NCI-H2171 treated with DMSO at 0.1 percent for 48 hours (cell line): ENCODE results near the gene ADAM15.

ENCODE experiments used
- DNase-seq: peaks from one replicate; lab custom pipeline; 2025; lab: John Stamatoyannopoulos, UW

ADAM15 gene

GRCh38 chr1:155032886-155033285 lies 18.2 kb upstream of the ADAM15 start:
- no peak for DNase-seq

GRCh38 chr1:155033524-155033923 lies 17.6 kb upstream of the ADAM15 start, which contains the start of the genes DCST1 and DCST2:
TSS of gene DCST1 (plus strand) at chr1:155033824. CDS start at chr1:155034037, 213 bp downstream.
TSS of gene DCST2 (minus strand) at chr1:155033781. CDS start at chr1:155033701, 80 bp downstream.
- no peak for DNase-seq

GRCh38 chr1:155034318-155035208 lies 16.6 kb upstream of the ADAM15 start:
- no peak for DNase-seq

DNA sequence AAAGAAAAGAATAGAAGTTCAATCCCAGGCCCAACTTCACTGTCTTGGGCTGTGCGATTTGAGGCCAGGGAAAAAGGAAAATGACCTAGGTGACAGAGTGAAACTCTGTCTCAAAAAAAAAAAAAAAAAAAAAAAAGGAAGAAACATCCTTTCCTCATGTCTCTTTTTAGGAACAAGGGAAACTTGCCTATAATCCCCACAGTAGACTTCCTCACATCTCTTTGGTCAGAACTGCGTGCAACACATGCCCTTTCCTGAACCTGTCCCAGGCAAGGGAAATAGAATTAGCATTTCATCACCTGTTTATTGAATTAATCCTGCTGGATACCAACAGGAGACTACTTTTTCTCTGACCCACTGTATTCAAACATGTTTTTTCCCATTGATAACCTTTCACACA lies 15.2 kb upstream of the ADAM15 start:
- no peak for DNase-seq

- no peak for DNase-seq
These were observed 14.1 kb upstream of the ADAM15 start for GRCh38 chr1:155037043-155037442.

DNA sequence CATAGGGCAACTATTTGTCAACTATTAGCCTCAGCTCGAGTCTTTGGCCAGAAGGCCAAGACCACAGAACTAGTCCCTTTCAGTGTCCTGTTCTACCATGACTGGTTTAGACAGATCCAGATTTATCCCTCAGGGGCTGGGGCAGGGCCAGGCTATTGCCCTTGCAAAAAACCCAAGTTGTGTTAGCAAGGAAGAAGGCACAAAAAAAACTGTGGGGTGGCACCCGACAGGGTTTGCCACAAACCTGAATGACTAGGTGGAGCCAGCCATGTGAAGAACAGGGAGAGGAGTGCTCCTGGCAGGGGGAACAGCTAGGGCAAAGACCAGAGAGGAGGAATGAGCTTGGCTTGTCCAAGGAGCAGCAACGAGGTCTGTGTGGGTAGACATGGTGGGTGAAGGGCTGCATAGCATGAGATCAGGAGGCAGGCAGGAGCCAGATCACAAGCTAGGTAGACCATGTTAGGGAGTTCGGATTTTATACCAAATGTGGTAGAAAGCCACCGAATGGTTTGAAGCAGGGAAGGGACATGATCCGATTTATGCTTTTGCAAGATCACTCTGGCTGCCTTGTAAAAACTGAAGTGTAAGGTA lies 13.2 kb upstream of the ADAM15 start:
- no peak for DNase-seq

GRCh38 chr1:155038602-155039307 lies 12.4 kb upstream of the ADAM15 start:
- DNase-seq = no peak

GRCh38 chr1:155039308-155039669 lies 11.8 kb upstream of the ADAM15 start:
- no peak for DNase-seq

GRCh38 chr1:155040358-155041093 lies 10.6 kb upstream of the ADAM15 start:
- no peak for DNase-seq

GRCh38 chr1:155042789-155043188 lies 8.3 kb upstream of the ADAM15 start:
- no peak for DNase-seq

DNA sequence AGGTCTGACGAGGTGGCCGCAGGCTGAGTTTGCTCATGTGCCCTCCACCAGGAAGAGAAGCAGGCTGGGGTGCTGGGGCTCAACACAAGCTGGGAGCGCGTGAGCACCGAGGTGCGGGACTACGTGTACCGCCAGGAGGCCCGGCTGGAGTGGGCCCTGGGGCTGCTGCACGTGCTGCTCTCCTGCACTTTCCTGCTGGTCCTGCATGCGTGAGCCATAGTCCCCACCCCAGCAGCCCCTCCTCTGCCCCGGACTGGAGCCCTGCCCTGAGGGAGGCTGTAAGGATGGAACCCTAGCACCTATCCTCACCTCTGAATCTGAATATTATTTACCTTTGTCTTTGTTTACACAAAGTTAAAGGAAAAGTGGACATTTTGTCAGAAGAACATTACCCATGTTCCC lies 7.8 kb upstream of the ADAM15 start:
- no peak for DNase-seq

- no peak for DNase-seq
These were observed 7.3 kb upstream of the ADAM15 start for GRCh38 chr1:155043793-155044192.

GRCh38 chr1:155044365-155044764 lies 6.8 kb upstream of the ADAM15 start:
- no peak for DNase-seq

DNA sequence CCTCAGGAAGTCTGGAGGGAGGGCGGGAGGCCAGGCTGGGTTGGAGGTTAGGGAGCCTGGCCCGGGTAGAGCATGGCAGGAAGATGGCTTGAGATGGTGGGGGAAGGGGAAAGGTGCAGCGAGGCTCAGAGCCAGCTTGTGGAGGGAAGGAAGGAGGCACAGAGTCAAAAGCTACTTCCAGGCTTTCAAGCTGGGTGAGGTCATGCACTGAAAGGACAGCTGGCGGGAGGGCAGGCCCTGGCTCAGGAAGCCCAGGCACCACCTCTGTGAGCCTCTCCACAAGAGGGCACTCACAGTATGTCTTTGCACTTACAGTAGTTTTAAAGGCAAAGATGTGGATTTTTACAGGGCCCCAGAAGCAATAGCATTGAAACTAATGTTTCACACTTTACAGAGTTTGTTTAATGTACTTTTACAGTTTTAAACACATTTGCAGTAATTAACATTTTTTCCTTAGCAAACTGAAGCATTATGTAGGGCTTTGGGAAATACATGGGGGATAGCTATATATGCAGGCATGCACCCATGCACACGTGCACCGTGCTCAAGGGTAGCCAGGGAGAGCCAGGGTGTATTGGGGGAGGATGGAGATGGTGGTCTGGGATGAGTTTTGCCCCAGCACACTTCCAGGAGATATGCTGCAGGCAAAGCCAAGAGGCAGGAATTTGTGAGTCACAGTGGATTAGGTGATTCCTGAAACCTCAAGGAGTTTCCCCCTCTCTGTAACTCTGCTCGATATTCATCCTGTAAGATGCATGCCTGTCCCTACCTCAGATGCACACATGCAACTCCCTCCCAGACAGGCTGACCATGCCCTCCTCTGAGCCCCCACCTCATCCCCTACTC lies 6.1 kb upstream of the ADAM15 start:
- DNase-seq = peak; percentile 56

DNA sequence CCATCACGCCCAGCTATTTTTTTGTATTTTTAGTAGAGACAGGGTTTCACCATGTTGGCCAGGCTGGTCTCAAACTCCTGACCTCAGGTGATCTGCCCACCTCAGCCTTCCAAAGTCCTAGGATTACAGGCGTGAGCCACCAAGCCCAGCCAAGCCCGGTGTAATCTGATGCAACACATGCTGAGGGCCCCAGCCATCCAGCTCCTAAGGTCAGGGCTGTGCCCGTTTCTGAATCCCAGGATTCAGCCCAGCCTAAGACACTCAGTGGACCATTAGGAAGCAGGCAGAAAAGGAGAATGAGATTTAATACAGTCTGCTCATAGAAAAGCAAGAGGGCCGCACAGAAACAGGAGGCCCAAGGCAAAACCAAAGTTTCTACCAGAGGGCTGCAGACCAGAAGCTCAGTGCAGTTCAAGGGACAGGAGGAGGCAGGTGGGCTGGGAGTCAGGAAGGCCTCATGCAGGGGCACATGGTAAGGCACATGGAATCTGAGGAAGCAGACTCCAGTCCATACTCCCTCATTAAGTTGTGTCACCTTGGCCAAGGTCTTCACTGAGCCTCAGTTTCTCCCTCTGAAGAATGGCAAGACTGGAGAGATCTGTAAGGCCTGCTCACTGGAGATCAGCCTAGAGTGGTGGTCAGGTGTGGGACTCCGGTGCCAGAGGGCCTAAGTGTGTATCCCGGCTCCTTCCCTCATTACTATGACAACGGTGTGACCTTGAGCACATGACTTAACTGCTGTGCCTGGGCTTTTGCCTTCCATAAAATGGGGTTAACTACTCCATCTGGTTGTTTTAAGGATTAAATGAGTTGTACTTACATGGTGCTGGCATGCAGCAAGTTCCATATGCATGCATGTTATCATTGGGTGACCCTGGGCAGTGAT lies 2.4 kb upstream of the ADAM15 start:
- no peak for DNase-seq

DNA sequence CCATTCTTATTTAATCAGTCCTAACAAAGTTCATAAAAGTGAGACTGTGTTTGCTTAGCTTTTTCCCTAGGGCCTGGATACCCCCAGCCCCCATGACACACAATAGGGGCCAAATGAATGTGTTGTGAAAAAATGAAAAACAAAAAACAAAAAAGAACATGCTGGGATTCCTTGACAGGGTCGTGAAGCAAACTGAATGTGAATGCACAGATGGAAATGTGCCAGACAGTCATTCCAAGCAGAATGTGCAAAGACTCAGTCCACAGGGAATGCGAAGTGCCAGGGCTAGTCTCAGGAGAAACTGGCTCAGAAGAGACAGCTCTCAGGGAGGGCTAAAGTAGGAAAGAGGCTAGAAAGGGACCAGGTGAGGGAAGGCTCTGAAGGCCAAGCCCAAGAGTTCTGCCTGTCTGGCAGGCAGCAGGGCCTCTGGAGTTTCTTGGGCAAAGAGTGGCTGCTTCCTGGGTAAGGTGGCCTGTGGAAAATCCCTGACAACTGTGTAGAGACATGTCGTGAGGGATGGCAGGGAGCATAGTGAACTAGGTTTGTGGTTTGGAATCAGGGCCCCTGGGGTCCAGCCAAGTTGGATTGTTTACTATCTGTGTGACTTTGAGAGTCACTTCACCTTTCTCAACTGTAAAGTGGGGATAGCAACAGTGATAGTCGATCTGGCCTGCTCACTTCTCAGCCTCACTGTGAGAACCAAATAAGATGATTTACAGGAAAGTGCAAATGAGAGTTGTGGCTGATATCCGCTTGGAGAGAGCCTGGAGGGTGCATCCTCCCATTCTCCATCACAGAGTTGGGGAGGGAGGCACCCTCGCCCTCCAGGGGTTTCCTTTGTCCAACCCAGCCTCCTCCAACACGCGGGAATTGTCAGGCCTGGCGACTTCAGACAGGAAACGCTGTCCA lies 1.2 kb upstream of the ADAM15 start:
- DNase-seq = peak; percentile 18

GRCh38 chr1:155051342-155051776 lies 243 bp downstream of the ADAM15 start:
- DNase-seq = no peak

DNA sequence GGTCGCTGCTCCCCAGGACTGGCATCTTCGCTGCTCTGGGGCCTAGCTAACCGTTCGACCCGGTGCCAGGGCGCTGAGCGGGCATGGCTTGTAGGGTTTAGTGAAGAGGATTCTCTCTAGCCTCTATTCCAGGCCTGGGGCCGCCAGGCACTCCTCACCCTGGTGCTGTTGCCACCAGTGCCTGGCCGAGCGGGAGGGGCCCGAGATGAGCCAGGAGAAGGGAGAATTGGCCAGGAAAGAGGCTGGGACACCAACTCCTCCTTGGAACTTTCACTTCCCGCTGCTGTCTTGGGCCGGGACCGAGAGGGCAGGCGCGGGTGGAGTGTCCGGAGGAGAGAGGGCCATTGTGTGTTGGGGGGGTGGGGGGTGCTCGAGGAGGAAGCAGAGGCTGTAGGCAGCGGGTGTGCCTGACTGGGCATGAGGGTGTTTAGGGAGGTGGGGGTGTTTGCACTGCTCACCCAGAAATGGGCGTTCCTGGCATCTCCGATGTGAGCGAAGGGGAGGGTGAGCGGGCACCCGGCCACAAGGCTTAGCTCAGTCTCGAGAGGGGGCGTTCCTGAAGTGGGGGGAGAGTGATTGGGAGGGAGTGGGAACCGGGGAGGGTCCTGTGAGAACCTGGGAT lies 772 bp downstream of the ADAM15 start:
- peak; percentile 21 for DNase-seq
